Activated effector memory CD4-positive, alpha-beta T cell treated with Interleukin-2 at 50 U/mL for 16 hours (primary cell): ENCODE measurements around the gene FGFR4.

Source experiments
- DNase-seq: peaks from one replicate; pipeline ENCODE4 v3.0.0-alpha.2; 2020

FGFR4 gene

GRCh38 chr5:177085985-177086653, 596 bp upstream of the FGFR4 start:
- no peak for DNase-seq

GRCh38 chr5:177087398-177088005, 787 bp downstream of the FGFR4 start:
- DNase-seq, result no peak

- DNase-seq, result no peak
These were observed 2.4 kb downstream of the FGFR4 start for GRCh38 chr5:177089127-177089526.

GRCh38 chr5:177089825-177090641, 3.3 kb downstream of the FGFR4 start:
- no peak for DNase-seq

- no peak for DNase-seq
These were observed 4.1 kb downstream of the FGFR4 start for GRCh38 chr5:177090813-177091212.

GRCh38 chr5:177091232-177091631, 4.5 kb downstream of the FGFR4 start:
- DNase-seq, result no peak

- no peak for DNase-seq
These were observed 5.7 kb downstream of the FGFR4 start for GRCh38 chr5:177092178-177093081.

- DNase-seq, result no peak
These were observed 6.5 kb downstream of the FGFR4 start for GRCh38 chr5:177093082-177093712.

GRCh38 chr5:177093803-177094202, 7.1 kb downstream of the FGFR4 start:
- no peak for DNase-seq

GRCh38 chr5:177094224-177095087, 7.7 kb downstream of the FGFR4 start:
- DNase-seq, result no peak

- no peak for DNase-seq
These were observed 8.5 kb downstream of the FGFR4 start for GRCh38 chr5:177095088-177095669.

- DNase-seq, result no peak
These were observed 9.7 kb downstream of the FGFR4 start for GRCh38 chr5:177096162-177097015.

- no peak for DNase-seq
These were observed 10.6 kb downstream of the FGFR4 start for GRCh38 chr5:177097016-177097985.

- DNase-seq, result no peak
These were observed 11.4 kb downstream of the FGFR4 start for GRCh38 chr5:177098120-177098469.

- no peak for DNase-seq
These were observed 11.9 kb downstream of the FGFR4 start for GRCh38 chr5:177098470-177099141.

GRCh38 chr5:177099422-177100093, 12.8 kb downstream of the FGFR4 start:
- no peak for DNase-seq

- DNase-seq, result no peak
These were observed 14.0 kb downstream of the FGFR4 start for GRCh38 chr5:177100714-177101121.
